A673 (cell line): Measurements from ENCODE around the gene MAGI1. TPM values are rescaled to one million over a fixed set of nuclear protein-coding genes. Genes with fewer than 3 reads are reported as not detected.

Source experiments
- BruUV-seq: library from RNA; stranded (reverse); fragments of 400-500 nt; replicated peaks from 2 replicates; lab custom pipeline; 2021; lab: Mats Ljungman, UMichigan
- CTCF ChIA-PET: fragments of 300-600 bp; sonication (Branson Sonifier 250); formaldehyde crosslinking; loops from one replicate; lab custom pipeline; 2022; ENCODE audit warnings: antibody characterized with exemption; lab: Charles Lee
- POLR2A ChIA-PET: fragments of 300-600 bp; sonication (Branson Sonifier 250); formaldehyde crosslinking; loops from one replicate; lab custom pipeline; 2022; ENCODE audit warnings: antibody characterized with exemption; ENCODE audit not compliant: low non-redundant PET; lab: Charles Lee
- DNase-seq: peaks from one replicate; pipeline ENCODE4 v3.0.0-alpha.2; 2015; ENCODE audit warnings: low spot score
- H3K27ac ChIP-seq: fragments of 200-600 bp; sonication (generic); 2 replicates; pipeline ENCODE4 v1.5.1; 2016; ENCODE audit warnings: mixed run types, low read depth, mild to moderate bottlenecking, mixed read lengths, antibody characterized with exemption, low read length; ENCODE audit not compliant: poor library complexity, severe bottlenecking
- H3K27me3 ChIP-seq: fragments of 200-600 bp; sonication (generic); replicated peaks from 2 replicates; pipeline ENCODE4 v1.6.1; 2017; ENCODE audit warnings: mixed run types, low read depth, mild to moderate bottlenecking, mixed read lengths, antibody characterized with exemption, low read length; ENCODE audit not compliant: insufficient read depth, poor library complexity
- H3K36me3 ChIP-seq: fragments of 200-600 bp; sonication (generic); 2 replicates; pipeline ENCODE4 v1.6.1; 2016; ENCODE audit warnings: mixed run types, mild to moderate bottlenecking, mixed read lengths, antibody characterized with exemption, low read length; ENCODE audit not compliant: insufficient read depth, poor library complexity, severe bottlenecking
- H3K4me1 ChIP-seq: fragments of 200-600 bp; sonication (generic); 2 replicates; pipeline ENCODE4 v1.6.1; 2017; ENCODE audit warnings: mixed run types, mild to moderate bottlenecking, mixed read lengths, antibody characterized with exemption, low read length; ENCODE audit not compliant: insufficient read depth, poor library complexity, severe bottlenecking
- H3K4me3 ChIP-seq: fragments of 200-600 bp; sonication (generic); 2 replicates; pipeline ENCODE4 v1.5.1; 2016; ENCODE audit warnings: low read depth, mixed run types, mild to moderate bottlenecking, mixed read lengths, low read length; ENCODE audit not compliant: poor library complexity, severe bottlenecking
- H3K9me3 ChIP-seq: fragments of 200-600 bp; sonication (generic); 2 replicates; pipeline ENCODE4 v1.6.1; 2016; ENCODE audit warnings: mixed run types, low read depth, mild to moderate bottlenecking, mixed read lengths, antibody characterized with exemption, low read length; ENCODE audit not compliant: poor library complexity, severe bottlenecking
- CTCF ChIP-seq: fragments of 300-800, 200-600 bp; sonication (generic); conservative IDR thresholded peaks from 2 replicates; pipeline ENCODE4 v1.5.1; 2017; ENCODE audit warnings: low read depth, mild to moderate bottlenecking, antibody characterized with exemption, low read length, moderate library complexity, mixed read lengths
- EZH2 ChIP-seq: fragments of 200-600 bp; sonication (generic); IDR thresholded peaks from 2 replicates; pipeline ENCODE4 v1.6.1; 2017; ENCODE audit warnings: borderline replicate concordance, low read depth, mild to moderate bottlenecking, mixed read lengths, antibody characterized with exemption, low read length; ENCODE audit not compliant: poor library complexity, severe bottlenecking
- intact Hi-C: fragments of 100-400 bp; cut with micrococcal nuclease; formaldehyde crosslinking; loops from one replicate; pipeline ENCODE4 v1.10.0; 2022; ENCODE audit not compliant: unreplicated experiment
- total RNA-seq: library from RNA; stranded (reverse); gene quantifications from 2 replicates; pipeline ENCODE4 v1.2.3, GENCODE V29; 2021

The MAGI1 gene
- total RNA-seq, 1 experiment from 2014 or later: 30.5 TPM

GRCh38 chr3:65869798-65870197 lies 168.9 kb downstream of the MAGI1 start:
- POLR2A ChIA-PET: no interaction called here
- no peaks in the 10 kb centered on the region for H3K36me3 ChIP-seq
- H3K9me3 ChIP-seq: no peaks in the 10 kb centered on the region
- no peak overlapping the region for H3K4me3 ChIP-seq
- no peak for DNase-seq
- BruUV-seq: no TSS peak
- no peak overlapping the region for H3K27ac ChIP-seq
- CTCF ChIA-PET: no interaction called here
- intact Hi-C loops: no loop called here
- no peaks in the 10 kb centered on the region for H3K27me3 ChIP-seq
- no peak for TF ChIP-seq CTCF
- TF ChIP-seq EZH2: no peak
- peaks cover 10% of the 10 kb centered on the region for H3K4me1 ChIP-seq

- H3K4me3 ChIP-seq: no peak overlapping the region
- TF ChIP-seq CTCF (no peak), EZH2 (no peak)
- H3K27ac ChIP-seq: no peak overlapping the region
- DNase-seq: no peak
- ChIA-PET POLR2A (no interaction called here), CTCF (no interaction called here)
- no peaks in the 10 kb centered on the region for H3K36me3 ChIP-seq
- BruUV-seq: no TSS peak
- intact Hi-C loops: no loop called here
- H3K9me3 ChIP-seq: no peaks in the 10 kb centered on the region
- H3K27me3 ChIP-seq: no peaks in the 10 kb centered on the region
- peaks cover 10% of the 10 kb centered on the region for H3K4me1 ChIP-seq
Observed at GRCh38 chr3:65867463-65868210, 171.1 kb downstream of the MAGI1 start.

GRCh38 chr3:65864357-65864904 lies 174.3 kb downstream of the MAGI1 start:
- BruUV-seq: no TSS peak
- H3K4me1 ChIP-seq: no peaks in the 10 kb centered on the region
- H3K27me3 ChIP-seq: no peaks in the 10 kb centered on the region
- H3K9me3 ChIP-seq: no peaks in the 10 kb centered on the region
- H3K4me3 ChIP-seq: no peak overlapping the region
- TF ChIP-seq CTCF (no peak), EZH2 (no peak)
- no peak overlapping the region for H3K27ac ChIP-seq
- H3K36me3 ChIP-seq: no peaks in the 10 kb centered on the region
- DNase-seq: no peak
- ChIA-PET CTCF (no interaction called here), POLR2A (no interaction called here)
- intact Hi-C loops: no loop called here
